NCI-H128 (cell line): Measurements from ENCODE around the gene RPP30.
"Not testable (repeated sequence)": the region's sequence is repeated elsewhere in the genome, so short reads cannot be mapped to it uniquely, and the experiment has no call there.

Source experiments
- DNase-seq: peaks from one replicate; lab custom pipeline; 2025; ENCODE audit not compliant: unreplicated experiment; lab: John Stamatoyannopoulos, UW

The RPP30 gene

DNA sequence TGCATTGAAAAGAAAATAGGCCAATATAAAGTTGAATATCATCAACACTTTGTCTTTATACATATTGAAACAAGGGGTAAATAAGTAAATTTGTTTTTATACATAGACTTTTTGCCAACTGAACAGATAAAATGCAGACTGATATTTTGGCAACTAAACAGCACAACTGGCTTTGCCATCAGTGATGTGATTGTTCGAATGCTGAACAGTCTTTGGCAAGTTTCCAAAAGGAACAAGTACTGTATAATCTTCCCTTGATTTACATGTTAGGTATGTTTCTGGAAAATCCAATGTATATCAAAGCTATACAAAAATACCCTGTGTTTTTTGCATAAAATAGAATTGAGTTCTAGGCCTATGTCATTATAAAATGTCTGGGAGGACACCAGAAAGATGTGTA is 67.3 kb downstream of the RPP30 start:
- DNase-seq = no peak

DNA sequence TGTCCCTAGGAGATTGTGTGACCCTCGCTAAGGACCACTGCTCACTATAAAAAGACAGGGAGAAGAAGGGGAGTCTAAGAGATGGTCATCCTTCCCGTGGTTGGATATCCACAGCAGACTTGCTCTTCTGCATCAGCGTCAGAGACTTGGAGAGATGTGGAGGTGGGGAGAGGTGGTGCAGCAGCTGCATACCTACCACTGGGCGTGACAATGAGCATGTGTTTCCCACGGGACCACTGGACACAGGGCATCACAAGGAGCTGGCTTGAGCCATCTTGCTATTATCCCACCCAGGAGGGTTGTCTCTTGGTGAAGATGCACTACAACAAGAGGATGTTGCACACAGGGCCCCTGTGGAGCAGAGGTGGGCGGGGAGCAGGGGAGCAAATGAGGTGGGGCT is 67.9 kb downstream of the RPP30 start:
- no peak for DNase-seq

GRCh38 chr10:90942980-90943379 is 71.2 kb downstream of the RPP30 start:
- not testable (repeated sequence) for DNase-seq

DNA sequence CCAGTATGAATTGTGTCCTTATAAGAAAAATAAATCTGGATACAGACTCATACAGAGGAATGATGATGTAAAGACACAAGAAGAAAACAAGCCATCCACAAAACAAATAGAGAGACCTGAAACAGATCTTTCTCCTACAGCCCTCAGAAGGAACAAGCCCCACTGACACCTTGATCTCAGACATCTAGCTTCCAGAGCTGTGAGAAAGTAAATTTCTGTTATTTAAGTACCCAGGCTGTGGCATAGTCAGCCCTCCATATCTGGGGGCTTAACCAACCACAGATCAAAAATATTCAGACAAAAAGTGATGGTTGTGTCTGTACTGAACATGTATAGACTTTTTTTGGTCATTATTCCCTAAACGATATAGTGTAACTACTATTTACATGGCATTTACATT is 73.0 kb downstream of the RPP30 start:
- DNase-seq = no peak

DNA sequence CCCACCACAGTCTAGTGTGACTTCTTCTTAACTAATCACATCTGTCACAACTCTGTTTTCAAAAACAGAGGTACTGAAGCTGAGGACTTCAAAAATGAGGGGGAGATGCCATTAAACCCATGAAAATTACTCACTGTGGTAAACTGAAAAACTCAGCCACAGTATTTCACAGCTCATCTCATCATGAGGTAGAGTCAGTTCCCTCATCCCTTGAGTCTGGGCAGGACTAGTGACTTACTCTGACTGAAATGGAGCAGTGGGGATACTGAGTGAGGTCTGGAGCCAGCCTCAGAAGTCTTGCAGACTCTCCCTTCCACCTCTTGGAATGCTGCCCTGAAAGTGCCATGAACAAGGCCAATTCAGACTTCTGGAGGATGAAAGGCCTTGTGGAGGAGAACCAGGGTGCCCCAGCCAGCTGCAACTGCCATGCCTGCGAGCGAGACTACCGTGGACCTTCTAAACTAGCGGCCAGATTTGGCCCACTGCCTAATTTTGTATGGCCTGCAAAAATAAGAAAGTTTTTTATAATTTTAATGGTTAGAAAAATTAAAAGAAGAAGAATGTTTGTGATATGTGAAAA is 73.8 kb downstream of the RPP30 start:
- DNase-seq = no peak

DNA sequence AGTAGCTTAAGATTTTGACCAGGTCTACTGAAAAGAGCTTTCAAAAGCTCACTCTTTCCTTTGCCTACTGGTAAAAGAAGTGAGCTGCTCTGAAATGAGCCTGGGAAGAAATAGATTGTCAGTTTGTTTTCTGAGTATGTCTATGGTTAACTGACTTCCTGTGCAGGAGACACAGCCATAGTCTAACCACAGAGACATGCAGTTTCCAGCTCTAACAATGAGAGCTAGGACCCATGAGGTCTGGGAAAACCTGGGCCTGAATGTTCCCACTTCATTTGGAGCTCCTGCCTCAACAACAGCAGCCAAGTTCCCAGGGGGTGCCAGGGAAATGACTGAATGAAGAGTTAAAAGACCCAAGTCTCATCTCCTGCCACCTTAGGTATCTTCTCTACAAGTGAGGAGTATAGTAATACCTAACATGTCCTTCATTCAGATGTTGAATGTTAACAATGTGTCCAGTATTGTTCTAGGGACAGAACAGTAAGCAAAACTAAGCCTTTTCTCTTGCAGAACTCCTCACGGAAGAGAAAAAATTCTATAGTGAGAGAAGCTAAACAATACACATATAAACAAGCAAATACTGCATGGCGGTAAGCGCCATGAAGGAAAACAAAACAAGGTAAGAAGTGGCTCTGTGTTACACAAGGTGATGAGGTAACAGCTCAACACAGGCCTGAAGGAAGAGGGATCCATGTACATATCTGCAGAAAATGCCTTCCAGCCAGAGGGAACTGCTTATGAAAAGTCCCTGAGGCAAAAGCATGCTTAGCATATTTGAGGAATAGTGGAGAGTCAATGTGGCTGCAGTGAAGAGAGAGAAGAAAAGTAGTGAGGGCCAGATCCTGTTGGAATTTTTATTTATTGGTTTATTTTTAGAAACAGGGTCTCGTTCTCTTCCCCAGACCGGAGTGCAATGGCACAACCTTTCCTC is 75.5 kb downstream of the RPP30 start:
- no peak for DNase-seq
